Nephron progenitor cell (in vitro differentiated cells): Measurements from ENCODE around the gene TAPBPL.

Experiments used
- DNase-seq: peaks from one replicate; pipeline ENCODE4 v3.0.0; 2021
- H3K27ac Mint-ChIP-seq: 2 replicates; pipeline ENCODE4 v1.8.0; 2021; ENCODE audit warnings: mild to moderate bottlenecking, moderate library complexity, mixed read lengths
- H3K27me3 Mint-ChIP-seq: 2 replicates; pipeline ENCODE4 v1.8.0; 2021; ENCODE audit warnings: mild to moderate bottlenecking, low read depth, mixed read lengths; ENCODE audit not compliant: poor library complexity
- H3K36me3 Mint-ChIP-seq: 2 replicates; pipeline ENCODE4 v1.8.0; 2021; ENCODE audit warnings: low read depth, mixed read lengths
- H3K4me1 Mint-ChIP-seq: 2 replicates; pipeline ENCODE4 v1.8.0; 2021; ENCODE audit warnings: mixed read lengths
- H3K4me3 Mint-ChIP-seq: 2 replicates; pipeline ENCODE4 v1.8.0; 2021; ENCODE audit warnings: mild to moderate bottlenecking, moderate library complexity, mixed read lengths
- H3K9me3 Mint-ChIP-seq: 2 replicates; pipeline ENCODE4 v1.8.0; 2021; ENCODE audit warnings: mild to moderate bottlenecking, moderate library complexity, mixed read lengths
- TF ChIP-seq, protein P1 (sequence below): fragments of 200-600 bp; sonication (generic); IDR thresholded peaks from 2 replicates; pipeline ENCODE4 v1.5.0; 2021; ENCODE audit warnings: antibody characterized with exemption

Gene TAPBPL, protein sequence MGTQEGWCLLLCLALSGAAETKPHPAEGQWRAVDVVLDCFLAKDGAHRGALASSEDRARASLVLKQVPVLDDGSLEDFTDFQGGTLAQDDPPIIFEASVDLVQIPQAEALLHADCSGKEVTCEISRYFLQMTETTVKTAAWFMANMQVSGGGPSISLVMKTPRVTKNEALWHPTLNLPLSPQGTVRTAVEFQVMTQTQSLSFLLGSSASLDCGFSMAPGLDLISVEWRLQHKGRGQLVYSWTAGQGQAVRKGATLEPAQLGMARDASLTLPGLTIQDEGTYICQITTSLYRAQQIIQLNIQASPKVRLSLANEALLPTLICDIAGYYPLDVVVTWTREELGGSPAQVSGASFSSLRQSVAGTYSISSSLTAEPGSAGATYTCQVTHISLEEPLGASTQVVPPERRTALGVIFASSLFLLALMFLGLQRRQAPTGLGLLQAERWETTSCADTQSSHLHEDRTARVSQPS

DNA sequence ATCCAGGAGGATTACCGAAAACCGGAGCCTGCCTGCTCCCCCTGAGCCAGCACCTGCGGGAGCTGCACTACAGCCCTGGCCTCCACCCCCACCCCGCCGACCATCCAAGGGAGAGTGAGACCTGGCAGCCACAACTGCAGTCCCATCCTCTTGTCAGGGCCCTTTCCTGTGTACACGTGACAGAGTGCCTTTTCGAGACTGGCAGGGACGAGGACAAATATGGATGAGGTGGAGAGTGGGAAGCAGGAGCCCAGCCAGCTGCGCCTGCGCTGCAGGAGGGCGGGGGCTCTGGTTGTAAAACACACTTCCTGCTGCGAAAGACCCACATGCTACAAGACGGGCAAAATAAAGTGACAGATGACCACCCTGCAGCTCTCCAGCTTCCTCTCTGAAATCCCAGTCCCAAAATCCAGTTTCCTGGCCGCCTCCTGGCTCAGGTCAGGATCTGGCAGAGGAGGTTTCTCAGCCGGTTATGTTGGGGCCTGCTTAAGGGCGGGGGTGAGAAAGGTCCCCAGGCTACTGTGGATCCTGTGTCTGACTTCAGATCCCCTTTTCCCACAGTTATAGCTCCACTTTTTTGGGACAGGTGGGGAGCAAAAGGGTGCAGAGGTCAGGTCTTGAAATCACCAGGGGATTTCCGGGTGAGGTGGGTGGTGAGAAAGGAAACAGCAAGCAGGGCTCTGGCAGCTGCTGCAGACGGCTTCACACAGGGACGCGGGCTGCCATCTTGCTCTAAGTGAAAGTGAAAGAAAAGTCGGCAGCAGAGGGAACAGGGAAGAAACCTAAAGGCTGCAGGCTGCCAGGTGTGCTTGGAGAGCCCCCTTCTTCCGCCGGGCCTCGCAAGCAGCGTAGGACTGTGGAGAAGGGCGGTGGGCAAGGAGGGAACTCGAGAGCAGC lies at the start of gene TAPBPL:
TAPBPL (plus strand) TSS at position 695 of the 897 bp plus-strand sequence. CDS start 207 bp downstream, outside the sequence.
- TF ChIP-seq, protein P1, sequence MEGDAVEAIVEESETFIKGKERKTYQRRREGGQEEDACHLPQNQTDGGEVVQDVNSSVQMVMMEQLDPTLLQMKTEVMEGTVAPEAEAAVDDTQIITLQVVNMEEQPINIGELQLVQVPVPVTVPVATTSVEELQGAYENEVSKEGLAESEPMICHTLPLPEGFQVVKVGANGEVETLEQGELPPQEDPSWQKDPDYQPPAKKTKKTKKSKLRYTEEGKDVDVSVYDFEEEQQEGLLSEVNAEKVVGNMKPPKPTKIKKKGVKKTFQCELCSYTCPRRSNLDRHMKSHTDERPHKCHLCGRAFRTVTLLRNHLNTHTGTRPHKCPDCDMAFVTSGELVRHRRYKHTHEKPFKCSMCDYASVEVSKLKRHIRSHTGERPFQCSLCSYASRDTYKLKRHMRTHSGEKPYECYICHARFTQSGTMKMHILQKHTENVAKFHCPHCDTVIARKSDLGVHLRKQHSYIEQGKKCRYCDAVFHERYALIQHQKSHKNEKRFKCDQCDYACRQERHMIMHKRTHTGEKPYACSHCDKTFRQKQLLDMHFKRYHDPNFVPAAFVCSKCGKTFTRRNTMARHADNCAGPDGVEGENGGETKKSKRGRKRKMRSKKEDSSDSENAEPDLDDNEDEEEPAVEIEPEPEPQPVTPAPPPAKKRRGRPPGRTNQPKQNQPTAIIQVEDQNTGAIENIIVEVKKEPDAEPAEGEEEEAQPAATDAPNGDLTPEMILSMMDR, result no peak
- peaks cover 8% of the 10 kb centered on the region for H3K36me3 Mint-ChIP-seq
- H3K27ac Mint-ChIP-seq, result peak within 1 kb of the TSS; percentile 94
- H3K4me1 Mint-ChIP-seq, result peaks cover 54% of the 10 kb centered on the region
- H3K4me3 Mint-ChIP-seq, result peak within 1 kb of the TSS; percentile 83
- DNase-seq, result peak; percentile 71
- H3K27me3 Mint-ChIP-seq, result no peaks in the 10 kb centered on the region
- no peaks in the 10 kb centered on the region for H3K9me3 Mint-ChIP-seq

DNA sequence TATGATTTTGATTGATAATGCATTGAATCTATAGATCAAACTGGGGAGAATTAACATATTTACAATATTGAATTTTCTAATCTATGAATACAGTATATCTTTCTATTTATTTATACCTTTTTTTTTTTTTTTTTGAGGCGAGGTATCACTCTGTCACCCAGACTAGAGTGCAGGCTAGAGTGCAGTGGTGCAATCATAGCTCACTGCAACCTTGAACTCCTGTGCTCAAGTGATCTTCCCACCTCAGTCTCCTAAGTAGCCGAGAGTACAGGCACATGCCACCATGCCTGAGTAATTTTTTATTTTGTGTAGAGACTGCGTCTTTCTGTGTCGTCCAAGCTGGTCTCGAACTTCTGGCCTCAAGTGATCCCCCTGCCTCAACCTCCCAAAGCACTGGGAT lies 47.5 kb upstream of the TAPBPL start:
- Mint-ChIP-seq H3K27me3 (peaks cover 9% of the 10 kb centered on the region), H3K9me3 (peaks cover 5% of the 10 kb centered on the region), H3K36me3 (no peaks in the 10 kb centered on the region), H3K27ac (no peak overlapping the region), H3K4me3 (no peak overlapping the region), H3K4me1 (peaks cover 22% of the 10 kb centered on the region)
- TF ChIP-seq, protein P1, result no peak
- DNase-seq, result no peak

DNA sequence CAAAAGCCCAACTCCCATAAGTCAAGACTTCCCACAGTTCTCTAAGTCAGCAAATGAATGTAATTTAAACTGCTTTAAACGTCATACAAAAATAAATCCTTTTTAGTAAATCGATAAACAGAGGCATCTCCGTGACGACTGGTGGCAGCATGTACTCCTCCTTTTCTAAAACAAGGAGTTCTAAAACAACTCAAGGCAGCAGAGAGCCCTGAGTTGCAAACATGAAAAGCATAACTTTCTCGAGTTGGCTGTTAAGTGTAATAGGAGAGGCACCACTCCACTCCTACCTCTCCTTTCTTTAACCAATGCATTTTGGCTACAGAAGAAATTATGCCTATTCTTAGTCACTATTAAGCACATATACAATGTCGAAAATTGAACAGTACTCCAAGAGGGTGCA lies 45.9 kb upstream of the TAPBPL start:
- peaks cover 23% of the 10 kb centered on the region for H3K4me1 Mint-ChIP-seq
- no peaks in the 10 kb centered on the region for H3K36me3 Mint-ChIP-seq
- peak overlapping the region; percentile 24 for H3K27ac Mint-ChIP-seq

DNA sequence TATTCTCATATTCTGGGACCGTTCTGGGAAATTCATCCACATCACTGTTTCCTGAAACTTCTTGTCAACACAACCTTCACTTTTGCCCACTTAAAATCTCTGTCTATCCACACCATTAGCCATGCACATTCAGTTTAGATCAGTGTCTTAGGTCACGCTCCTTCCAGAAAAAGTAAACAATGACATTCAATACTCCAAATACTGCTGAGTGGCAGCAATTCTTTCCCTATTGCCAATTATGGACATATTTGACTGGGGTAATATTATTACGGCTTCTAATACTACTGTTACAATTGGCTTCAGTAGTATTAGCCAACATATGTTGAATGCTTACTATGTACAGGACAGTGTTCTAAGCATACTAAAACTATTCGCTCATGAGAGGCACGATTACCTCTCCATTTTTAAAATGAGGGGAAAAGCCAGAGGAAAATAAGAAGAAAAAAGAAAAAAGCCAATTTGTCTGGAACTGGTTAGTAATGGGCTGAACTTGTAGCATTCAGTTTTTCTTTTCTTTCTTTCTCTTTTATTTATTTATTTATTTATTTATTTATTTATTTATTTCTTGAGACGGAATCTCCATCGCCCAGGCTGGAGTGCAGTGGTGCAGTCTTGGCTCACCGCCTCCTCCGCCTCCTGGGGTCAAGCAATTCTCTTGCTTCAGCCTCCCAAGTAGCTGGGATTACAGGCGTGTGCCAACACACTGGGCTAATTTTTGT lies 44.4 kb upstream of the TAPBPL start:
- no peaks in the 10 kb centered on the region for H3K36me3 Mint-ChIP-seq
- H3K9me3 Mint-ChIP-seq, result peaks cover 17% of the 10 kb centered on the region
- peaks cover 9% of the 10 kb centered on the region for H3K27me3 Mint-ChIP-seq
- TF ChIP-seq, protein P1, result no peak
- H3K4me3 Mint-ChIP-seq, result no peak overlapping the region
- DNase-seq, result no peak
- peaks cover 28% of the 10 kb centered on the region for H3K4me1 Mint-ChIP-seq
- H3K27ac Mint-ChIP-seq, result peak overlapping the region; percentile 5

More for the DNA sequence above, 45.9 kb upstream of the TAPBPL start:
- DNase-seq, result no peak
- TF ChIP-seq, protein P1, result no peak
- Mint-ChIP-seq H3K4me3 (no peak overlapping the region), H3K27me3 (peaks cover 9% of the 10 kb centered on the region), H3K9me3 (peaks cover 17% of the 10 kb centered on the region)

DNA sequence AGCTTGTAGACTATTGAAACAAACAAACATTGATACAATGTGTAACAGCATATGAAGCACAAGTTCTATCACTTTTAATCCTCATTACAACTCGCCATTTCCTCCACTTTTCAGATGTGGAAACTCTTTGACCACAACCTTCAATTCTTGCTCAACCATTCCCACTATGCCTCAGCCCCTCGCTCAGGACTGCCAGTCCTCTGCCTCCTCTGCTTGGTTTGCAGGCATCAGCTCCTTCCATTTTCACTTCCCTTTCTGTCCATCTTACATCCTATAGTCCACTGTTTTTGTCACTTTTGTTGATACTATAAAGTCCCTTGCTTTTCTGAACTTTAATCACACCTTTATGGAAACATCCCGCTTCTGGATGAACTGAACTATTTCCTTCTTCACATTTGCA lies 35.2 kb upstream of the TAPBPL start:
- TF ChIP-seq, protein P1, result no peak
- Mint-ChIP-seq H3K36me3 (peaks cover 4% of the 10 kb centered on the region), H3K27me3 (peaks cover 24% of the 10 kb centered on the region), H3K9me3 (no peaks in the 10 kb centered on the region), H3K27ac (no peak overlapping the region), H3K4me3 (no peak overlapping the region), H3K4me1 (peaks cover 4% of the 10 kb centered on the region)
- DNase-seq, result no peak
